Astrocyte (in vitro differentiated cells and primary cell): Measurements from ENCODE around the gene ROR2.

Experiments
- EZH2 ChIP-seq: IDR thresholded peaks from 2 replicates; pipeline ENCODE4 v1.6.1; 2012; ENCODE audit warnings: mild to moderate bottlenecking, low read length, inconsistent platforms; ENCODE audit not compliant: insufficient read depth
- TF ChIP-seq, protein P1 (sequence below): IDR thresholded peaks from 2 replicates; pipeline ENCODE4 v1.5.1; 2011; ENCODE audit warnings: low read depth, mild to moderate bottlenecking, inconsistent platforms, low read length, moderate library complexity; ENCODE audit not compliant: insufficient read depth

- no peak for TF ChIP-seq EZH2
- TF ChIP-seq, protein P1, sequence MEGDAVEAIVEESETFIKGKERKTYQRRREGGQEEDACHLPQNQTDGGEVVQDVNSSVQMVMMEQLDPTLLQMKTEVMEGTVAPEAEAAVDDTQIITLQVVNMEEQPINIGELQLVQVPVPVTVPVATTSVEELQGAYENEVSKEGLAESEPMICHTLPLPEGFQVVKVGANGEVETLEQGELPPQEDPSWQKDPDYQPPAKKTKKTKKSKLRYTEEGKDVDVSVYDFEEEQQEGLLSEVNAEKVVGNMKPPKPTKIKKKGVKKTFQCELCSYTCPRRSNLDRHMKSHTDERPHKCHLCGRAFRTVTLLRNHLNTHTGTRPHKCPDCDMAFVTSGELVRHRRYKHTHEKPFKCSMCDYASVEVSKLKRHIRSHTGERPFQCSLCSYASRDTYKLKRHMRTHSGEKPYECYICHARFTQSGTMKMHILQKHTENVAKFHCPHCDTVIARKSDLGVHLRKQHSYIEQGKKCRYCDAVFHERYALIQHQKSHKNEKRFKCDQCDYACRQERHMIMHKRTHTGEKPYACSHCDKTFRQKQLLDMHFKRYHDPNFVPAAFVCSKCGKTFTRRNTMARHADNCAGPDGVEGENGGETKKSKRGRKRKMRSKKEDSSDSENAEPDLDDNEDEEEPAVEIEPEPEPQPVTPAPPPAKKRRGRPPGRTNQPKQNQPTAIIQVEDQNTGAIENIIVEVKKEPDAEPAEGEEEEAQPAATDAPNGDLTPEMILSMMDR: no peak
Measured at GRCh38 chr9:91764661-91765060, 185.4 kb downstream of the ROR2 start.
